ENCODE data around the gene IL19. TPM values are rescaled to one million over a fixed set of nuclear protein-coding genes. Genes with fewer than 3 reads are reported as not detected.

Gene IL19
- polyA plus RNA-seq, 1 of the 3 experiments (the other 2 are of a cell fraction) = not detected

GRCh38 chr1:206797534-206798383 lies 27.2 kb downstream of the IL19 start:
- no peaks in the 10 kb centered on the region for H3K36me3 ChIP-seq (replicated peaks in 1 of 2; ENCODE audit: control insufficient read depth in 1 of 2, insufficient read depth in 2 of 2, low read length in 1 of 2)
- WGBS (ENCODE audit: low lambda C conversion rate) = 39% methylated on average over 8 of the region's 8 CpGs
- H3K79me2 ChIP-seq (ENCODE audit: insufficient read depth) = no peaks in the 10 kb centered on the region
- ChIA-PET POLR2A (no interaction called here), CTCF (interaction anchor here (0.8 to 2.5 kb wide), 9 partner anchors 10 to 214 kb away, joined by 3 to 13 read pairs (median 5); partner anchors contain the start of gene IL19)
- H3K9me3 ChIP-seq = no peaks in the 10 kb centered on the region
- H2AFZ ChIP-seq (ENCODE audit: low read depth) = no peak overlapping the region
- H3F3A ChIP-seq (replicated peaks; ENCODE audit: insufficient read depth) = no peaks in the 10 kb centered on the region
- no peak overlapping the region for H3K4me3 ChIP-seq (ENCODE audit: low read depth in 2 of 2, low read length in 1 of 2)
- peak; percentile 27 for DNase-seq
- H3K27ac ChIP-seq (ENCODE audit: low read depth in 2 of 2, low read length in 1 of 2) = no peak overlapping the region
- no peaks in the 10 kb centered on the region for H3K9me2 ChIP-seq
- no peaks in the 10 kb centered on the region for H3K4me1 ChIP-seq (ENCODE audit: control insufficient read depth in 1 of 2, insufficient read depth in 2 of 2, low read depth in 1 of 2, low read length in 1 of 2)
- no peak overlapping the region for H3K4me2 ChIP-seq
- 0 out of 2 replicates have a peak, but pooled peaks cover 8% of the 10 kb centered on the region for H3K27me3 ChIP-seq (ENCODE audit: insufficient read depth)
- TF ChIP-seq FOXM1 (IDR thresholded peaks at IDR 0.05; ENCODE audit: low read depth) (no peak), JUND (IDR thresholded peaks at IDR 0.05) (no peak), NFIC (IDR thresholded peaks at IDR 0.05; ENCODE audit: borderline replicate concordance) (no peak), MEF2A (IDR thresholded peaks at IDR 0.05; ENCODE audit: borderline replicate concordance, low read depth) (no peak), RAD21 (IDR thresholded peaks at IDR 0.05; ENCODE audit: low read length) (peak; percentile 40; the same call in 1 of the 2 replicates), YY1 (IDR thresholded peaks at IDR 0.05; ENCODE audit: low read depth) (no peak), NRF1 (IDR thresholded peaks at IDR 0.05; ENCODE audit: low read depth, low read length) (no peak), POLR2AphosphoS5 (IDR thresholded peaks at IDR 0.05; ENCODE audit: low read depth, low read length) (no peak), MXI1 (IDR thresholded peaks at IDR 0.05; ENCODE audit: low read depth, low read length) (no peak), TEAD4 (IDR thresholded peaks at IDR 0.05; ENCODE audit: borderline replicate concordance, insufficient read depth) (no peak), SMC3 (IDR thresholded peaks at IDR 0.05; ENCODE audit: low read depth, low read length) (peak; percentile 30; the same call in 1 of the 2 replicates)
- TF ChIP-seq, protein P1, sequence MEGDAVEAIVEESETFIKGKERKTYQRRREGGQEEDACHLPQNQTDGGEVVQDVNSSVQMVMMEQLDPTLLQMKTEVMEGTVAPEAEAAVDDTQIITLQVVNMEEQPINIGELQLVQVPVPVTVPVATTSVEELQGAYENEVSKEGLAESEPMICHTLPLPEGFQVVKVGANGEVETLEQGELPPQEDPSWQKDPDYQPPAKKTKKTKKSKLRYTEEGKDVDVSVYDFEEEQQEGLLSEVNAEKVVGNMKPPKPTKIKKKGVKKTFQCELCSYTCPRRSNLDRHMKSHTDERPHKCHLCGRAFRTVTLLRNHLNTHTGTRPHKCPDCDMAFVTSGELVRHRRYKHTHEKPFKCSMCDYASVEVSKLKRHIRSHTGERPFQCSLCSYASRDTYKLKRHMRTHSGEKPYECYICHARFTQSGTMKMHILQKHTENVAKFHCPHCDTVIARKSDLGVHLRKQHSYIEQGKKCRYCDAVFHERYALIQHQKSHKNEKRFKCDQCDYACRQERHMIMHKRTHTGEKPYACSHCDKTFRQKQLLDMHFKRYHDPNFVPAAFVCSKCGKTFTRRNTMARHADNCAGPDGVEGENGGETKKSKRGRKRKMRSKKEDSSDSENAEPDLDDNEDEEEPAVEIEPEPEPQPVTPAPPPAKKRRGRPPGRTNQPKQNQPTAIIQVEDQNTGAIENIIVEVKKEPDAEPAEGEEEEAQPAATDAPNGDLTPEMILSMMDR (IDR thresholded peaks at IDR 0.05) = peak; percentile 59
- TF ChIP-seq, protein P2, sequence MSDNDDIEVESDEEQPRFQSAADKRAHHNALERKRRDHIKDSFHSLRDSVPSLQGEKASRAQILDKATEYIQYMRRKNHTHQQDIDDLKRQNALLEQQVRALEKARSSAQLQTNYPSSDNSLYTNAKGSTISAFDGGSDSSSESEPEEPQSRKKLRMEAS (IDR thresholded peaks at IDR 0.05; ENCODE audit: low read depth) = no peak
- no peak overlapping the region for H3K9ac ChIP-seq
- no peaks in the 10 kb centered on the region for H4K20me1 ChIP-seq (ENCODE audit: insufficient read depth)

DNA sequence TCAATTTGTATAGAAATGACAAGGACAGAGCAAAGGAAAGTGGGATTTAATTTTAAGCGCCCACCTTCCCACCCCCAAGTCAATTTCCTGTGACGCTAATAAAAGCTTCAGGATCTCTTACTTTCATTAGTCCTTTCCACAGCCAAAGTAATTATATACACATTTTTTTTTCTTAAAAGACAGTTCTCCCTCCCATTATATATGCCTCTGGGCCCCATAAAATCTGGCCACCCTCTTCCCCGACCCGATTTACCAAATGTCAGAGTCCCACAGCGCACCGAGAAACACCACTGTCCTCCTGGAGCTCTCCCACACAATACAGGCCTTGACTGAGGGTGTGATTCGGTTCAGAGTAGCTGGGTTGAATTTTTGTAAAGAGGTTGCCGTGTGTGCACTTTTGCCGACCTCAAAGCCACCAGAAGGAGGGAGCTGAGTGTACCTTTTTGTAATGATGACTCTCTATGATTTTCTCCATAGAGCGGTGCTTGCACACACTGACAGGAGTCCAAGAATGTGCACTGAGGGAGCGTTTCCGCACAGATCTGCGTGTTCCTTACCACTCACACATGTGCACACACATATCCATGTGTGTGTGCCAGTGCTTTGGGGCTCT lies 27.9 kb downstream of the IL19 start:
- 60% methylated on average over 13 of the region's 13 CpGs for WGBS (ENCODE audit: low lambda C conversion rate)
- ChIA-PET POLR2A (interaction anchor here (0.6 kb wide), 1 partner anchor 16 kb away, joined by 3 read pairs; no protein-coding TSS in a partner anchor), CTCF (interaction anchor here (0.7 to 2.5 kb wide), 12 partner anchors 9 to 215 kb away, joined by 3 to 13 read pairs (median 4); partner anchors contain the start of gene IL19)
- H3K36me3 ChIP-seq (replicated peaks in 1 of 2; ENCODE audit: control insufficient read depth in 1 of 2, insufficient read depth in 2 of 2, low read length in 1 of 2) = no peaks in the 10 kb centered on the region
- H4K20me1 ChIP-seq (ENCODE audit: insufficient read depth) = no peaks in the 10 kb centered on the region
- no peaks in the 10 kb centered on the region for H3K9me3 ChIP-seq
- no peak overlapping the region for H3K27ac ChIP-seq (ENCODE audit: low read depth in 2 of 2, low read length in 1 of 2)
- no peaks in the 10 kb centered on the region for H3F3A ChIP-seq (replicated peaks; ENCODE audit: insufficient read depth)
- H2AFZ ChIP-seq (ENCODE audit: low read depth) = no peak overlapping the region
- no peaks in the 10 kb centered on the region for H3K9me2 ChIP-seq
- peaks cover 8% of the 10 kb centered on the region; the same call in 1 of the 2 replicates for H3K27me3 ChIP-seq (ENCODE audit: insufficient read depth)
- no peak for DNase-seq
- H3K4me1 ChIP-seq (ENCODE audit: control insufficient read depth in 1 of 2, insufficient read depth in 2 of 2, low read depth in 1 of 2, low read length in 1 of 2) = peaks cover 0 to 5% of the 10 kb centered on the region in 2 experiments; a peak in 1 of 4 replicates
- H3K9ac ChIP-seq = no peak overlapping the region
- H3K79me2 ChIP-seq (ENCODE audit: insufficient read depth) = no peaks in the 10 kb centered on the region
- no peak overlapping the region for H3K4me2 ChIP-seq
- H3K4me3 ChIP-seq (ENCODE audit: low read depth in 2 of 2, low read length in 1 of 2) = no peak overlapping the region
- TF ChIP-seq CHD2 (IDR thresholded peaks at IDR 0.05; ENCODE audit: low read length, partially characterized antibody) (no peak), FOSL2 (IDR thresholded peaks at IDR 0.05; ENCODE audit: borderline replicate concordance, low read depth) (no peak), GATA2 (CRISPR knock-in tag; IDR thresholded peaks at IDR 0.05) (no peak), SIN3A (IDR thresholded peaks at IDR 0.05; ENCODE audit: borderline replicate concordance, low read depth, low read length) (no peak), ELF1 (IDR thresholded peaks at IDR 0.05) (no peak), YY1 (IDR thresholded peaks at IDR 0.05; ENCODE audit: low read depth) (no peak), GABPA (IDR thresholded peaks at IDR 0.05; ENCODE audit: low read depth) (no peak), TCF12 (IDR thresholded peaks at IDR 0.05) (no peak), SMC3 (IDR thresholded peaks at IDR 0.05; ENCODE audit: low read depth, low read length) (no peak), TAF1 (IDR thresholded peaks at IDR 0.05; ENCODE audit: borderline replicate concordance, low read depth, low read length) (no peak), TEAD4 (IDR thresholded peaks at IDR 0.05; ENCODE audit: borderline replicate concordance, insufficient read depth) (no peak), NFIC (IDR thresholded peaks at IDR 0.05; ENCODE audit: borderline replicate concordance) (no peak), RXRA (IDR thresholded peaks at IDR 0.05; ENCODE audit: borderline replicate concordance, low read depth) (no peak), JUND (IDR thresholded peaks at IDR 0.05) (no peak)
- TF ChIP-seq, protein P1 (IDR thresholded peaks at IDR 0.05) = no peak; the same call in 1 of the 2 replicates
